ENCODE measurements around the gene ESRRA. TPM values are rescaled to one million over a fixed set of nuclear protein-coding genes. Genes with fewer than 3 reads are reported as not detected.

ESRRA gene
- total RNA-seq, 1 experiment from 2014 or later = 63.4 TPM

- POLR2A ChIA-PET = interaction anchor here (0.5 to 1.1 kb wide), 2 partner anchors 37 to 190 kb away, joined by 3 to 4 read pairs; partner anchors contain the start of gene PLCB3
- Mint-ChIP-seq H3K36me3 (ENCODE audit: insufficient read depth, unreplicated experiment) (peaks cover 13% of the 10 kb centered on the region), H3K27ac (ENCODE audit: low read depth, unreplicated experiment) (no peak overlapping the region), H3K4me3 (ENCODE audit: unreplicated experiment) (no peak overlapping the region), H3K9me3 (ENCODE audit: unreplicated experiment) (no peaks in the 10 kb centered on the region), H3K27me3 (ENCODE audit: insufficient read depth, unreplicated experiment) (peaks cover 11% of the 10 kb centered on the region), H3K4me1 (ENCODE audit: insufficient read depth, unreplicated experiment) (peaks cover 15% of the 10 kb centered on the region)
- no peak for DNase-seq (ENCODE audit: unreplicated experiment)
- intact Hi-C loops (cut with micrococcal nuclease) = loop anchor here (5.0 kb wide), 2 partner anchors 36 to 101 kb away; partner anchors contain the start of genes PLCB3 and STIP1
- CTCF ChIA-PET = interaction anchor here (9.9 kb wide), 1 partner anchor 14 kb away, joined by 96 read pairs; the partner anchor contains the start of gene CATSPERZ
- TF ChIP-seq CTCF (IDR thresholded peaks at IDR 0.05; ENCODE audit: unreplicated experiment) = no peak
- BruUV-seq (replicated peaks) = no TSS peak
Observed at GRCh38 chr11:64288353-64288750, 17.0 kb upstream of the ESRRA start.

- Mint-ChIP-seq H3K4me3 (ENCODE audit: unreplicated experiment) (no peak overlapping the region), H3K27ac (ENCODE audit: low read depth, unreplicated experiment) (no peak overlapping the region)
- no TSS peak for BruUV-seq (replicated peaks)
Observed at GRCh38 chr11:64289002-64289564, 16.2 kb upstream of the ESRRA start.

GRCh38 chr11:64290352-64291261, 14.7 kb upstream of the ESRRA start:
- H3K36me3 Mint-ChIP-seq (ENCODE audit: insufficient read depth, unreplicated experiment) = peaks cover 13% of the 10 kb centered on the region
- intact Hi-C loops (cut with micrococcal nuclease) = no loop called here
- peaks cover 11% of the 10 kb centered on the region for H3K27me3 Mint-ChIP-seq (ENCODE audit: insufficient read depth, unreplicated experiment)
- no peak overlapping the region for H3K4me3 Mint-ChIP-seq (ENCODE audit: unreplicated experiment)
- POLR2A ChIA-PET = interaction anchor here (0.6 to 1.5 kb wide), 3 partner anchors 21 to 47 kb away, joined by 3 to 8 read pairs (median 4); partner anchors contain the start of gene PRDX5
- peaks cover 15% of the 10 kb centered on the region for H3K4me1 Mint-ChIP-seq (ENCODE audit: insufficient read depth, unreplicated experiment)
- CTCF ChIA-PET = interaction anchor here (0.6 to 9.9 kb wide), 3 partner anchors 12 to 803 kb away, joined by 3 to 96 read pairs (median 4); partner anchors contain the start of gene CATSPERZ
- BruUV-seq (replicated peaks) = no TSS peak
- H3K9me3 Mint-ChIP-seq (ENCODE audit: unreplicated experiment) = no peaks in the 10 kb centered on the region
- no peak overlapping the region for H3K27ac Mint-ChIP-seq (ENCODE audit: low read depth, unreplicated experiment)
- DNase-seq (ENCODE audit: unreplicated experiment) = no peak
- TF ChIP-seq CTCF (IDR thresholded peaks at IDR 0.05; ENCODE audit: unreplicated experiment) = no peak

More at GRCh38 chr11:64289002-64289564, 16.2 kb upstream of the ESRRA start:
- ChIA-PET CTCF (interaction anchor here (0.7 to 9.9 kb wide), 3 partner anchors 14 to 17 kb away, joined by 3 to 96 read pairs (median 3); partner anchors contain the start of gene CATSPERZ), POLR2A (interaction anchor here (0.5 to 1.5 kb wide), 3 partner anchors 12 to 191 kb away, joined by 3 to 8 read pairs (median 4); no protein-coding TSS in a partner anchor)
- H3K4me1 Mint-ChIP-seq (ENCODE audit: insufficient read depth, unreplicated experiment) = peaks cover 15% of the 10 kb centered on the region
- no peak for TF ChIP-seq CTCF (IDR thresholded peaks at IDR 0.05; ENCODE audit: unreplicated experiment)
- H3K27me3 Mint-ChIP-seq (ENCODE audit: insufficient read depth, unreplicated experiment) = peaks cover 11% of the 10 kb centered on the region
- H3K9me3 Mint-ChIP-seq (ENCODE audit: unreplicated experiment) = no peaks in the 10 kb centered on the region
- H3K36me3 Mint-ChIP-seq (ENCODE audit: insufficient read depth, unreplicated experiment) = peaks cover 13% of the 10 kb centered on the region
- intact Hi-C loops (cut with micrococcal nuclease) = loop anchor here (5.0 kb wide), 2 partner anchors 37 to 102 kb away; partner anchors contain the start of genes PLCB3 and STIP1
- DNase-seq (ENCODE audit: unreplicated experiment) = no peak

DNA sequence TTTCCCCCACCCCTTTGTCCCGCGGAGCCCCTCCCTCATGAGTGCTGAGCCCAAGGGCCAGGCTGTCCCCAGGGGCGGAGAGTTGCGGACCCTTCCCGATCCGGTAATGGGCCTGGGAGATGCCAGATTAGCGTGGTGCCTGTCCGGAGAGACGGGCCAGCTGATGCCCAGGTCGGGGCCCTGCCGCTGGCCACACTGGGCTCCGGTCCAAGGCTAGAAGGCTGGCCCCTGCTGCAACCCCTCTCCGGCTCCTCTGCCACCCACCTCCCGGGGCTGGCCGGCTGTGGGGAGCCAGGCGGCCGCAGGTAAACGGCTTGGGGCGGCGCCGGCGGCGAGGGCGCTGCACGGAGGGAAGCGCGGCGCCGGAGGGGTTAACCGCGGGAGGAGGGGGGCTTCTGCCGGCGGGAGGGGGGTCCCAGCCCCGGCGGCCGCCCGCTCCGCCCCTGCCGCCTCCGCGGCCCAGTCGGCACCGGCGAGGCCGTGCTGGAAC, 14.0 kb upstream of the ESRRA start, which contains the start of gene KCNK4:
KCNK4 (plus strand) TSS at position 41 of the 490 bp plus-strand sequence. CDS start 1,717 bp downstream, outside the sequence.
- intact Hi-C loops (cut with micrococcal nuclease) = no loop called here
- ChIA-PET POLR2A (no interaction called here), CTCF (no interaction called here)
- no peak for DNase-seq (ENCODE audit: unreplicated experiment)
- Mint-ChIP-seq H3K36me3 (ENCODE audit: insufficient read depth, unreplicated experiment) (peaks cover 9% of the 10 kb centered on the region), H3K4me3 (ENCODE audit: unreplicated experiment) (no peak within 1 kb of the TSS), H3K4me1 (ENCODE audit: insufficient read depth, unreplicated experiment) (peaks cover 14% of the 10 kb centered on the region), H3K27ac (ENCODE audit: low read depth, unreplicated experiment) (no peak within 1 kb of the TSS), H3K27me3 (ENCODE audit: insufficient read depth, unreplicated experiment) (peaks cover 11% of the 10 kb centered on the region), H3K9me3 (ENCODE audit: unreplicated experiment) (no peaks in the 10 kb centered on the region)
- no peak for TF ChIP-seq CTCF (IDR thresholded peaks at IDR 0.05; ENCODE audit: unreplicated experiment)
- BruUV-seq (replicated peaks) = no TSS peak
